Femur (tissue), 1 donor: ENCODE data around the gene SERPINA12.

Experiments used
- DNase-seq: peaks from one replicate; pipeline ENCODE4 v3.0.0-alpha.2; 2017

SERPINA12 gene

DNA sequence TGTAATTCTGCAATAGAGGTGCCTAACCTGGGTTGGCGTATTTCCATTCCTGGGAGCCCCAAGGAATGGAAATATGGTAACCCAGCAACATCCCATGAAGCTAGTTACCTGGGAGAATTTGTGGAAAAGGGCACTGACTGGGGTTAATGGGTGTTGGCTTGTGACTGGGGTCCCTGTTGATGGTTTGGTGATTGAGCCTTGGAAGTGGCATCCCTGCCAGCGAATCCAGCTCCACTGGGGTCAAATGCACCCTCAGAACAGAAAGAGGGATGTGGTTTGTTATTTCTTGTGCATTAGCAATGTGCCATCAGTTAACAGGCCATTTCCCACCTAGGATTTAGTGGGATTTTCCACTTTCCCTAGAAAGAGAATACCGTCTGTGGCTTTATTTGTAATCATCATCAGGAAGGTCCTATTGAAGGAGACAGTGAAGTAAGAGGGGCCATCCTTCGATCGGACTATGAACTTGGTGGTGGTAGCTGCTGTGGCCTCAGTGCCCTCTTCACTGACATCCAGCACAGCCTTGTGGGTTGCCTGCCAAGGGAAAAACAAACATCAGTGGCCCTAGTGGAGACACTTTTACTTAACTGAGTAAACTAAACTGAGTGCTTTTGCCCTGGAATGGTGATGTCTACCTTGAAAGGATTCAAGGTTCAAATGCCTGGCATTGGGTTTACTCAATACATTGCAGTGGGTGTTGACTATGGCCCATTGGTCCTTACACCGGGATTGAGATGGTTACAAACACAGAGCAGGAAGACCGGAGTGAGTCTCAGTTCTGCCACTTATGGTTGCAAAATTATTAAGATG lies 46.3 kb downstream of the SERPINA12 start:
- no peak for DNase-seq

DNA sequence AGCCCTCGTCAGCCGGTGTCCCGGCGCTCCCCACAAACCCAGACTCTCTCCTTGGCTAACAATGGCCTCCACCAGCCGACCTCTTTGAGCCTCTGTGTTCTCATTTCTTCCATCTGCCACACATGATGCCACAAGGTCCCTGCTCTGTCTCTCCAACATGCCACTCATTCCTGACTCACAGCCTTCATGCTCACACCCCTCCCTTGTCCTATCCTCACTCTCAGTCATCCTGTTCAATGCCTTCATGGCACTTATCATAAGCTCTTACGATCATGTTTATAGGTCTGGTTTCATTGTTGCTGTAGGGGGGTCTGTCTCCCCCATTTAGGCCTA lies 47.1 kb downstream of the SERPINA12 start:
- DNase-seq = no peak

DNA sequence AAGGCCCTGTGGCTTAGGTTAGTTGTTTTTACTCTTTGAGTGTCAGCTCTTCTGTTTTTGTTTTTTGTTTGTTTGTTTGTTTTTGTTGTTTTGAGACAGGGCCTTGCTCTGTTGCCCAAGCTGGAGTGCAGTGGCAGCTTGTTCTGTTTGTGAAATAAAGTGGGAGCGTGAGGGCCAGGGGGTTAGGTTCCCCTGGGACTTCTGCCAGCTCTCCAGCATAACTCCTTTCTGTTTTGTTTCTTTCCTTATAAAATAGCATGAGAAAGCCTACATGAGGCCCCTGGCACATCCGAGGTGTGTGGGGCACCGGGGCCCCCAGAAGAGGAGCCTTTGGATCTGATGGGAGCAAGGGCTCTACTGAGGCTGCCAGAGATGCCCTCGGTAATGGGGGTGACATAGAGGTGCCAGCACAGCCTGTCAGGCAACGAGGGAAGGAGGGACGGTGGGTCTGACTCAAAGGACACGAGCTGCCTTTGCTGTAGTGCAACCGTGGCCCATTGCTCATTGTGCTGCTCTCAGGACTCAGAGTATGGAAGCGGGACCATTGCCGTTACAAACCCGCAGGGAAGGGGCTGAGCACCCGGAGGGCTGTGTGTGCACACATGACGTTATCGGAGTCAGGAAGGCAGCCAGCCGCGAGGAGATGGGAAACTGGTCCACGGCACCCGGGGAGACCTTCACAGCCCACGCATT lies 47.6 kb downstream of the SERPINA12 start:
- DNase-seq = no peak

DNA sequence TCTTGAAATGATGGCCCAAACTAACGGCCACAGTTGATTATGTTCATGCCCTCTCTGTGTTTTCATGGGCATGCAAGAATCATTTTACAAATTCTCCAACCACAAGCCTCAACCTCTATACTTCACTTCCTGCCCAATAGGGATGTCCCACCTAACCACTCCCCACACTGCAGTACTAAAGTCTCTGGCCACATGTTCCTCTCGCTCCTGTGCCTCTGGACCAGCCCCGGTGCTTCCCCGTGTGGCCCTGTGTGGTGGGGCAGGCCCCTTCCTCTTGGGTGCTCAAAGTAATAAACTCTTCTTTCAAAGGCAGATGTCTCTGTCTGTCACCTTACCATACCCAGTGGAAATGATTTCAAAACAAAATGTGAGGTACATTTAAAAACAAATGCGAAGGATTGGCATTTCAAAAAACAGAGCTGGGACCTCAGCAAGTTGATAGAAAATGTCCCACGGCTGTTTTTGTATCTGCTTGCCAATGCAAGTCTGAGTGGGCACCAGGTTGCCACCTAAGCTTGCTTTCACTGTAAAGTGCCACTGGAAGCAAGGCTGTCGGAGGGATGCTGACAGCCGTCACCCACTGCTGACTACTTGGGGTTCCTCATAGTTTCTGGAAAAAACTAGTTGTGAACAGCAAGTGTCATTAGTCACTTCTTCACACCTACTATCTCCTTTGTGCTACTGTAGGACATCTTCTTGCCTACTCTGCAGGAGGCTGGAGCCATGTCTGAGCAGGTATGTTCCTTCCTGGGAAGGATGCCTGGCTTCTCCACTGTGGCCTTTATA lies 48.4 kb downstream of the SERPINA12 start:
- DNase-seq = no peak

DNA sequence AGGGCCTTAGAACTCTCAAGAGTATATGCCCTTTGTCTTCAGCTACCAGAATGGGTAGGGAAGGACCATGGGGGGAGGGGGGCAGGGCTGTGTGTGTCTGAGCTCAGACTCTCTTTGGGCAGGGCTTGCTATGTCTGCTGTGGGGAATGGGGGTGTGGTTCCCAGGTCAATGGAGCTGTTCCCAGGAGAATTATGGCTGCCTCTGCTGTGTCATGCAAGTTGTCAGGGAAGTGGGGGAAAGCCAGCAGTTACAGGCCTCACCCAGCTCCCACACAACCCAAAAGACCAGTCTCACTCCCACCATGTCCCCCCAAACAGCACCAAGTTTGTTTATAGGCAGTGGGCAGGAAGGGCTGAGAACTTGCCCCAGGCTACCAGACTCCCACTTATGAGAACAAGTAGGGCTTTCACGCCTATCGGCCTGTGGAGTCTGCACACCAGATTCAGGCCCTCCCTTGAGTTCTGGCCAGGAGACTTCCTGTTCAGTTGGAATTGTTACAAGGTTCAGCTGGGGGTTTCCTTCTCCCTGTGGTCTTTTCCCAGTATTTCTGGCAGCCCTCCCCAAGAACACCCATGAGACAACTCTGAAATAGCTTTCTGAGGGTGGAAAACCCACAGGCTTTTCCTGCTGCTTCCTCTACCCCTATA lies 50.6 kb downstream of the SERPINA12 start:
- DNase-seq = no peak

DNA sequence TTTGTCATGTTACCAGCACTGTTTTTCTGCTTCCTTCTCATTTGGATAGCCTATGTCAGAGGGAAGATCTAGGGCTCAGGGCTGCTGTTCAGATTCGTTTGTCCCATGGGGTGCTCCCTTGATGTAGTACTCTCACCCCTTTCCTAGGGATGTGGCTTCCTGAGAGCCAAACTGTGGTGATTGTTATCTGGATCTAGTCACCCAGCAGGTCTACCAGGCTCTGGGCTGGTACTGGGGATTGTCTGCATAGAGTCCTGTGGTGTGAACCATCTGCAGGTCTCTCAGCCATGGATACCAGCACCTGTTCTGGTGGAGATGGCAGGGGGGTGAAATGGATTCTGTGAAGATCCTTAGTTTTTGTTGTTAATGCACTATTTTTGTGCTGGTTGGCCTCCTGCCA lies 51.2 kb downstream of the SERPINA12 start:
- DNase-seq = no peak

DNA sequence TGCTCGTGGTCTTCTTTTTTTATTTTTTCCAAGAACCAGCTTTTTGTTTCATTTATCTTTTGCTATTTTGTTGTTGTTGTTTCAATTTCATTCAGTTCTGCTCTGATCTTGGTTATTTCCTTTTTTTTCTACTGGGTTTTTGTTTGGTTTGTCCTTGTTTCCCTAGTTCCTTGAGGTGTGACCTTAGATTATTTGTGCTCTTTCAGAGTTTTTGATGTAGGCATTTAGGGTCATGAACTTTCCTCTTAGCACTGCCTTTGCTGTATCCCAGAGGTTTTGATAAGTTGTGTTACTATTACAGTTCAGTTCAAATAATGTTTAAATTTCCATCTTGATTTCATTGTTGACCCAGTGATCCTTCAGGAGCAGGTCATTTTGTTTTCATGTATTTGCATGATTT lies 53.3 kb downstream of the SERPINA12 start:
- no peak for DNase-seq

DNA sequence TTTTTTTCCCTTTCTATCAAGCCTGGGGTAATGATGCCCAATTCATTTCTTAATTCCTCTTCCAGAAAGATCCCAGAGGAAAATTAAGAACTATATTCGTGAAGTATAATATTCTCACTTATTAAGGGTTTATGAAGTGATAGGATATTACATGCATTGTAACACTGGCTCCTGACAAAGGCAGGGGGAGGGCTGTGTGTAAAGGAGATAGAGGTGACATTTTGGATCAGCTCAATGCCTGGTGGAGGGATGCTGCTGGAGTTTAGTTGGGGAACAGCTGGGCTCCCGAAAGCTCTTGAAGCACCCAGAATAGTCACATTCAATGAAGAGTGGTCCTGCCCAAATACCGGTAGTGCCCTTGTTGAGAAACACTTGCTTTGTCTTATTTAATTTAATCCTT lies 57.4 kb downstream of the SERPINA12 start:
- DNase-seq = no peak

DNA sequence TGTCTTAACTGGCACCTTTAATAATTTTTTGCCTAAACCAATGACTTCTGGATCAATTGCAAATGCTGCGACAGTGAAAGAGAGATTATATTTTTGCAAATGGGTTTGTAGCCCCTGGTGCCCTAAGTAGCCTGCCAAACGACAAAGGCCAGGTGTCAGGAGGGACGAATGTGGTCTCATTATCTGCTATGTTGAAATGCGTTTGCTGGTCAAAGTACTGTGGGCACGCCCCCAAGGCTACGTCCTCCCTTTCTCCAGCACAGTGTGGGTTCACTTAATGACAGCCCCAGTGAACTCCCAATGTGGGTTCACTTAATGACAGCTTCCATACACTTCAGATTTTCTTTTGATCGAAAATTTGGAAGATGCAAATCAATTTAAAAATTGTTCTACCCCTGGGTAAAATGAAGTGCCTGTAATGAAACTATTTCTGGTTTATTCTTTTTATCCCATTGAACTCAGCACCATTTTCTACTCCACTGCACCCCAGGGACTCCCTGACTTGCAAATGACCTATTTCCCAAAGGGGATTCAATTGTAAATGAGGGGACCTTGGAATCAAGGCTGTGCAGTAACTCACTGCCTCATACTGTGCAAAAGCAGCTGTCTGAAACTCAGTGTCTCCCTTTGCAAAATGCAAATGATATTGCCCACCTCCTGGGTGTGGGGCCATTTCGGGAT lies 58.0 kb downstream of the SERPINA12 start:
- no peak for DNase-seq

DNA sequence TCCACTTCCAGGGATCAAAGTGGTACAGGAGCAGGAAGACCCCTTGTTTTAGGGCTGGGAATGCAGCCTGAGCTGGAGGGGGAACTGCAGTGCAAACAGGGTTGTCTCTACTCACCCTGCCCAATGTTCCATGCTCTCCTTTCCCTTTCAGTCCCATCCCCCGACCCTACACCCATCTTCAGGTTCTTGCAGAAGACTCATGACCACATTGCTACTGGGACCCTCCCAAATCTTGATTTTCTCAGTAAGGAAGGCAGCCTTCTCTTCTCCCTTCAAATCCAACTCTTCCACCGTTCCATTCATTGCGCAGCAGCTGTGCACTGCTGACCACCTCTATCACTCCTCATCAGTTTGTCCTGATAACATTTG lies 58.6 kb downstream of the SERPINA12 start:
- no peak for DNase-seq

DNA sequence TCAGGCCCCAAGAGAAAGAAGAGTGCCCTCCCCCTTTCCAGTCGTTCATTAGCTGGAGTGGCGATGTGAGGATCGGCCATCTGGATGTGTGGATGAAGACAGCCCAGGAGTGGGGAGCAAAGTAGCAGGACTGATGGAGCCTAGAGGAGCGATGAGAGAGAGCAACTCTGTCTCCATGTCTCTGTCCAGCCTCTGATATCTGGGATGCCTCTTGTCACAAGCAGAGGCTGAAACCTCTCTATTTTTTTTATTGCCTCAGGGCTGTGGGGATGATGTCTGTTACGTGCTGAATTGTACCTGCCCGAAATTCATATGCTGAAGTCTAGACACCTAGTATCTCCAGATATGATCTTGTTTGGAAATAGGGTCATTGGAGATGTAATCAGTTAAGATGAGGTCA lies 59.3 kb downstream of the SERPINA12 start:
- DNase-seq = no peak

DNA sequence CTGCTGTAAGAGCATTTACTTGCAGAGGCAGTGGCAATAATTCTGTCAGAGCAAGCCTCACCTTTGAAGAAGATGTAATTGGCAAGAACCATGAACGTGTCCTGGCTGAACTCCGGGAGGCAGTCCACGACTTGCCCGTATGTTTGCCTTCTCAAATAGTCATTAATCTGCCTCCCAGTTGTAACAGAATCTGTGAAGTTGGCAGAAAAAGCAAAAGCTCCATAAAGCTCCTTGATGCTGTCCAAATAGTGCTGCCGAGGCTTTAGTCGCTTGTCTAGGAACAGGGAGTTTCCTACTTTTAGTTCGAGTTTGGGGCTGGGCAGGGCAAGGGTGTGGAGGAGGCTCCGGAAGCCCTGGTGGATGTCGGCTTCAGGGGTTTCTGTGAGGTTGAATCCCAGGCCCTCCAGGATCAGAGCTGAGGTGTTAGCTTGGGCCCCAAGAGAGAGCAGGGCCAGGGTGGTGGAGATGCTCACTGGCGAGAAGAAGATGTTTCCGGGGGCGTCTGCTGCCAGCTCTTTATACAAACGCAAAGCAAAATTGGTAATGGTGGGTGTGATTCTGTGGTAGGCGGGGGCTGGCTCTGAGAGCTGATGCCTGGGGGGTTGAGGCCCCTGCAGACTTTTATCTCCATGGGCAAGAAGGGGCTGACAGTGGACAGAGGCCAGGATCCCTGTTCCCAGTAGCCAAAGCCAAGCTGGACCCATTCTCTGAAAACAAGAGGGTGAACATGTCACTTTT lies 61.0 kb downstream of the SERPINA12 start:
- DNase-seq = no peak

DNA sequence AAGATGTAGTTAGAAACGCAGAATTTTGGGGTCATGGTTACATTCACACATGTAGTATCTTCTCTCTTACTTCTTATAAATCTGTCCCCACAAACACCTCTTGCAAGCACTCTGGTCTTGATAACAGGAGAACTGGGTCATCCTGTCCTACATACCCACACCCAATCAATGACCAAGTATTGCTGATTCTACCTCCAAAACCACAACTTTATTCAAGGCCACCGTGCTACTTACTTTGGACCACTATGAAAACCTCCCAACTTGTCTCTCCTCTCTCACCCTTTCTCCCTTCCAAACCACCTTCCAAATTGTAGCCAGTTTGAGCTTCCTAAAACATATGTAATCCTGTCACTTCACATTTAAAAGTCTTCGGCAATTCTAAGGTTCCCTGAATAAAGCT lies 62.1 kb downstream of the SERPINA12 start:
- DNase-seq = no peak

DNA sequence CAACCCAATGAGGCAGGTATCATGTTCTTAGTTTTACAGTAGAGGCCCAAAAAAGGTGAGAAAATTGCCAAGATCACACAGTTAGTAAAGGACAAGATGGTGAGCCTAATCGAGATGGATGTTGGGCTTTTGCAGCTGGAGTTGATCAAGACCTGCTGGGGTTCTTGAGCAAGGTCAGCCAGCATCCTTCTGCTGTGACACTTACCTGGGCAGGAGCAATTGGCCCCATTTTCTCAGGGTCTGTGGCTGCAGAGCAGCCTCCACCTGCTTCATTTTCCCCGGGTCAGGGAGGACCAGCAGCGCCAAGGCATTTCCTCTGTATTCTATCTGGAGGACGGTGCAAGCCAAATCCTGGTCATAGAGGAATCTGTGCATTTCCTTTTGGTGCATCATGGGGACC lies 63.1 kb downstream of the SERPINA12 start:
- DNase-seq = no peak

DNA sequence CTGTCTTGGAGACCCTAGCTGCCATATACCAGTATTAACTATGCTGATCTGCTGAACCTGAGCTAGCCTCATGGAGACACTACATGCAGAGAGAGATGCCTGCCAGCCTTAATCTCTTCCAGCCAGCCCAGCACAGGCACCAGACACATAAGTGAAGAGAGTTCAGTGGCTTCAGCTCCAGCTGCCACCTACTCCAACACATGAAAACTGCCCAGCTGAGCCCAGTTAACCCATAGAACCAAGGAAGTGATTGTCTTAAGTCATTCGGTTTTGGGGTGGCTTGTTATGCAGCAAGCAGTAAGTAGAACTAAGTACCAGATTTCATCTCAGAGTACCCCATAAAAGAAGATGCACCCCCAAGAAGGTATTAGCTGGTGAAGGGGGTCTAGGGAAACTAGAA lies 64.3 kb downstream of the SERPINA12 start:
- no peak for DNase-seq

DNA sequence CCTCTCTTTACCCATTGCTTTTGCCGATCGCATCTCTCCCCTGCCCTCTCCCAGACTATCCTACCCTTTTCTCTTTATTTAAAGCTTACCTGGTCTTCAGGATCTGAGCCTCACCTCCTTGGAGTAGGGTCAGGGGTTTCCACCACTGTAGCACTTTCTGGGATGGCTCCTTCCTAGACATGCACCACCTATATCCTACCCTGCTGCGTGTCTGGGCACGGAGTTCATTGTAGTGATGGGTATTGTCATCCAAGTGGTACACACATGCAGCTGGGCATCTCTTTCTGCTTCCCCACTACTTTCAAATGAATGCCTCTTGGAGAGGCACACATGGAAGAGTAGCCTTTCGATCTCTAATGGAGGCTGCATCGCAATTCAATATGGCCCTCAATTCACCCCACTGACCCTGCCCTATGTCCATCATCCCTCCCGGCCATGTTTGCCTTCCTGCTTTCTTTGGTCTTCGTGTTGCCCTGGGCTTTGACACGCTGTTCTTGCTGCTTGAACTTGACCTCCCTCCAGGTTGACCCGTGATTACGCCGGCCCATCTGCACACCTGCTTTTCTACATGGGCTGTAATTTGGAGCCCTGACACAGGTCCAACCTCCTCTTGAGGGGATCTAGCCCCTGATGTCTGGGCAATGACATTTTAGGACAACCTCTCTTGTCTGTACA lies 67.6 kb downstream of the SERPINA12 start:
- no peak for DNase-seq

DNA sequence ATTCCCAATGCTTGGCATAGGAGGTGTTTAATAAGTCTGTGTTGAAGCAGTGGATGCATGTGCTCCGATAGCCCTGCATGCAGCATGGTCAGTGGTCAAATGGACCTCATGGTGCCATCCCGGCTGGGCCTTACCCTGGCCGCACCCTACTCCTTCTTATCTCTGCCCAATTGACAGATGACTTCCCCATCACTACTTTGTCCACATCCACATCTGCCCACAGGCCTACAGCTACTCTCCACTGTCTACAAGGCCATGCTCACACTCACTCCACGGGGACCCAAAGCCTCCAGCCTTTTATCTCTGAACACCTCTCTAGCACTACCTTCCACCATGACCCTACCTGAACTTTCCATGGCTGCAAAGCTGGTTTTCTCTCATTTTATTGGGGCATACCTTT lies 68.1 kb downstream of the SERPINA12 start:
- no peak for DNase-seq

DNA sequence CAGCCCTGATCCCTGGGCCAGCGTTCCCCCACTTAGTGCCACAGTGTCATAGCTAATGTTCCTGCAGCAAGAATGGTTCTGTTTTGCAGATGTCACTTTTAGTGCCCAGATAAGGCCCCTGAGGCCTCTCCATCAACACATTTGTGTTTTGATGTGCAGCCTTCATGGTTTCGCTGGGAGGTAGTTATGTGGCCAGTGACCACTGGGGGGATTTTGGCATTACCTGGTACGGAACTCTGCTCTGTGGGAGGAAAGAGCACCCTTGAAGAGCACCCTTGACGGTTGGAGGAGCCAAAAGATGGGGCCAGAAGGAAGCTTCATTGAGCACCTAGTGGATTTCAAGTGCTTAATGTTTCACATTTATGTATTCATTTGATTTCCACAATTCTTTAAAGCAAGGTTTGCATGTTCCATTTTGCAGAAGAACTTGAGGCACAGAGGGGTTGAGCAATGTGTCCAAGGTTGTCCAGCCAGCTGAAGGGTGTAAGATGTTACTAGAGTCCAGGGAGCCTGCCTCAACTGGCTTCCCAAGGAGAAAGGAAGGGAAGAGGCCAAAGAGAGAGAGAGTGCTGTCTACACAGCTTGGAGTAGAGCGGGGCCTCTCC lies 69.7 kb downstream of the SERPINA12 start:
- no peak for DNase-seq
